ENCODE measurements around the gene LPO.

The LPO gene

DNA sequence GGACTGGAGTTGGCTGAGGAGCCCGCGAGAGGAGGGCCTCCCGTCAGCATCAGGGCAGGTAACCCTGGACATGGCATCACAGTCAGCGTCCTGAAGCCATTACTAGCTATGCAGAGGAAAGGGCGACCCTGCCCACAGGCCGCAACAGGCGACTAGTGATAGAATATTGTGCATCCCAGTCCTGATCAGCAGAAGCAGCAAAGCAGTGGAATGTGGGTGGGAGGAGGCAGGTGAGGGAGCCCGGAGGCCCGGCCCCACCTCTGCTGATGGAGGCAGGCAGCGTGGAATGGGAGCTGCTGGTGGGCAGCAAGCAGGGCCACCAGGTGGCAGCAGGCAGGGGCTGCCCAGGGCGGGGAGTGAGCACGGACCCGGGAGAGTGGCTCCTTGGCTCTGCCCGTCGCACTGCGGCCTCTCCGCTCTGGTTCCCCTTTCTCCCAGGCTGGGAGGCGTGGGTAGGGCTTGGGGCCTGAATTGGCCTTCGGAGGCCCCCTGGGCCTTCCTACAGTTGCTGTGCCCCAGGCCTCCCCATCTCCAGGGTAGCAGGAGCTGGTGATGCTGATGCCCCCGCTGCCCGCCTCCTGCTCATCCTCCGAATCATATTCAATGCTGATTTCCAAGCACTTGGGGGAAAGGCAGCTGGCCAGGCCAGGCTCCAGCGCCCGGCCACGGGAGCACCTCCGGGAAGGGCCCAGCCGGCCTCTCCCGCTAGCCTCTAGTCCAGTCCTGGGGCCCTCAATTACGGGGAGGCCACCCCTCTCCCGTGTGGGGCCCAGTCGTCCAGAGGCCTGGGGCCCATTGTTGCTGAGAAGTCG is 70.0 kb downstream of the LPO start:
- DNase-seq (ENCODE audit: low read depth) = no peak
- no peak overlapping the region for H3K4me3 ChIP-seq (ENCODE audit: low read depth, low read length)
- TF ChIP-seq, protein P1, sequence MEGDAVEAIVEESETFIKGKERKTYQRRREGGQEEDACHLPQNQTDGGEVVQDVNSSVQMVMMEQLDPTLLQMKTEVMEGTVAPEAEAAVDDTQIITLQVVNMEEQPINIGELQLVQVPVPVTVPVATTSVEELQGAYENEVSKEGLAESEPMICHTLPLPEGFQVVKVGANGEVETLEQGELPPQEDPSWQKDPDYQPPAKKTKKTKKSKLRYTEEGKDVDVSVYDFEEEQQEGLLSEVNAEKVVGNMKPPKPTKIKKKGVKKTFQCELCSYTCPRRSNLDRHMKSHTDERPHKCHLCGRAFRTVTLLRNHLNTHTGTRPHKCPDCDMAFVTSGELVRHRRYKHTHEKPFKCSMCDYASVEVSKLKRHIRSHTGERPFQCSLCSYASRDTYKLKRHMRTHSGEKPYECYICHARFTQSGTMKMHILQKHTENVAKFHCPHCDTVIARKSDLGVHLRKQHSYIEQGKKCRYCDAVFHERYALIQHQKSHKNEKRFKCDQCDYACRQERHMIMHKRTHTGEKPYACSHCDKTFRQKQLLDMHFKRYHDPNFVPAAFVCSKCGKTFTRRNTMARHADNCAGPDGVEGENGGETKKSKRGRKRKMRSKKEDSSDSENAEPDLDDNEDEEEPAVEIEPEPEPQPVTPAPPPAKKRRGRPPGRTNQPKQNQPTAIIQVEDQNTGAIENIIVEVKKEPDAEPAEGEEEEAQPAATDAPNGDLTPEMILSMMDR (IDR thresholded peaks at IDR 0.05; ENCODE audit: insufficient read depth, low read depth, low read length, missing control alignments) = no peak

DNA sequence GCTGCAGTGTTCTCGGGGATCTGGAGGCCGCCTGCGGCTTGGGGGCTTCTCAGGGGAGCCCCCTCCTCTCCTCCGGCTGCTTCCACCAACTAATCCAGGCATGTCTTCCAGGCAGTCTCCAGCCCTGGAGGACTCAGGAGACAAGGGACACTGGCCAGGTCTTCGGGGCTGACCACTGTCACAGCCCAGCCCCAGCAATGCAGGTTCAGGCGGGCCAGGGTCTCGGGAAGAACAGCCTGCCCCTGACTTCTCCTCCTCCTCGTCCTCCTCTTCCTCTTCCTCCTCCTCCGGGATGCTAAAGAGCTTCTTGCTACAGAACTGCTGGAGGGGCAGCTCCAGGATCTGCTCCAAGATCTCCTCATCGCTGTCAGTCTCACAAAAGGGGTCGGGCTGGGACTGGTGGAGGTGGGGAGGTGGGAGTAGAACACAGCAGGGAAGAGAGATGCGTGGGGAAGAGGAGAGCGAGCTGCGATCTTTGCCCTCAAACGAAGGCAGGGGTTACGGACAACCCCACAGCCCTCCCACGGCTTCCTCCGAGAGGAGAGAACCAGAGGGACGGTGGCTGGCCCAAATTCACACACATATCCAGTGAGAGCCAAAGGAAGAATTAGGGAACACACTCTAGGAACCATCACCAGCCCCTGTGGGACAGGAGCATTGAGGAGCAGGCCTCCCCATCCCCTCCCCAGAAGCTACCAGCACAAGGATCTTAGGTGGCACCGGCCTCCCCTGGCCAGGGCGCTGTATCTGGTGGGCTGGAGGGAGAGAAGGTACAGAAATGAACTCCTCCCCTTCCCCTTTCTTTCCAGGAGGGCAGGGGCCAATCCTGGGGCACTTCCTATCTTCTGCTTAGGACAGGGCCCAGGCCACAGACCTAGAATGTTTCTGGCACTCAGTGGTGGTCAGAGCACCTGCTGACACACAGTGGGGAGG is 70.9 kb downstream of the LPO start:
- DNase-seq (ENCODE audit: low read depth) = no peak
- H3K4me3 ChIP-seq (ENCODE audit: low read depth, low read length) = no peak overlapping the region

DNA sequence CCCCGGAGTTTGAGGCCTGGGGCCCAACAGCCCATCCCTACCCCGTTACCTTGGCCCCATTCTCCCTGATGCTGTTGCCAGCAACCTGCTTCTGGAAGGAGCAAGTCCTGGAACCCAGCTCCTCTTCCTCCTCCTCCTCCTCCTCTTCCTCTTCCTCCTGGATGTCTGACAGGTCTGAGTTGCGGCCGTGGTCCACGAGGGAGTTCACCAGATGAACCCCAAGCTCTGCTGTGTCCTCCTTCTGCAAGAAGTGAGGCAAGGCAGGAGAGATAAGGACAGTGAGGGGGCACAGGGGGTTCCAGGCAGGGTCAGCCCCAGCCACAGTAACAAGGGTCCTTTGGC is 71.5 kb downstream of the LPO start:
- no peak overlapping the region for H3K4me3 ChIP-seq (ENCODE audit: low read depth, low read length)
- DNase-seq (ENCODE audit: low read depth) = no peak
- TF ChIP-seq, protein P1 (IDR thresholded peaks at IDR 0.05; ENCODE audit: insufficient read depth, low read depth, low read length, missing control alignments) = no peak

More for the DNA sequence above, 70.9 kb downstream of the LPO start:
- TF ChIP-seq, protein P1 (IDR thresholded peaks at IDR 0.05; ENCODE audit: insufficient read depth, low read depth, low read length, missing control alignments) = no peak

DNA sequence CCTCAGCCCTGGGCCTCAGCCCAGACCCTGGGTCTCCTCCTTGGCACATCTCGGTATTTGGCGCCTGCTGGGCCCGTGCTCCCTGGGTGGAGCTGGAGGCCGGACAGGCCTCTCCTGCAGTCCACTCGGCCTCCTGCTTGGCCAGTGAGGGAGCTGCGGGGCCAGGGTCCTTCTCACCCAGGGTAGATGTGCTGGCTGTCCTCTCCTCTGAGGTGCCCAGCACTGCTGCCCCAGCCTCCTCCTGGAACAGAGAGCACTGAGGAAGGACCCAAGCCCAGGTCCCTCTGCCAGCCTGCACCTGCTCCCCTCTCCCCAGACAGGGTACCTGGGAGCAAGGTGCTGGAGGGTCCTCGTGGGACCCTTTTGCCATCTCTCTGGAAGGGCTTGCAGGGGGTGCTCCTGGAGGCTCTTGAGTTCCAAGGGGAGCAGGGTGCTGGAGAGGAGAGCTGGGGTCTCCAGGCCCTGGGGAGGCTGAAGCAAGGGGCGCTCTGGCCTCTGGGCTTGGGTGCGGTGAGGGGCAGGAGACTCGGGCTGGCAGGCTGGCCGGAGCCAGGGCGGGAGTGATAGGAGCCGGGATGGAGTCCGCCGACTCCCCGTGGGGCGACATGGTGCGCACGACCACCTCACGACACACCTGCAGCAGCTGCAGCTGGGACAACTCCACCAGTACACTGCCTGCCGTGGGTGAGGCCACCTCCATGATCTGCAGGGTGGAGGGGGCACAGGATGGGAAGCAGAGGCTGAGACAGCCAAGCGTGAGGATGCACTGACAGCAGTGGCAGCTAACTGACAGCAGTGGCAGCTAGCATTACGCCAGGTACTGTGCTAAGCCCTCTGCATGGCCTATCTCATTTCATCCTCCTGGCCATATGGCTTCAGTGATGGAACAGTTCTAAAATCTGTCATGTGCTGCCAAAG is 72.4 kb downstream of the LPO start:
- H3K4me3 ChIP-seq (ENCODE audit: low read depth, low read length) = no peak overlapping the region
- TF ChIP-seq, protein P1 (IDR thresholded peaks at IDR 0.05; ENCODE audit: insufficient read depth, low read depth, low read length, missing control alignments) = no peak
- DNase-seq (ENCODE audit: low read depth) = no peak

DNA sequence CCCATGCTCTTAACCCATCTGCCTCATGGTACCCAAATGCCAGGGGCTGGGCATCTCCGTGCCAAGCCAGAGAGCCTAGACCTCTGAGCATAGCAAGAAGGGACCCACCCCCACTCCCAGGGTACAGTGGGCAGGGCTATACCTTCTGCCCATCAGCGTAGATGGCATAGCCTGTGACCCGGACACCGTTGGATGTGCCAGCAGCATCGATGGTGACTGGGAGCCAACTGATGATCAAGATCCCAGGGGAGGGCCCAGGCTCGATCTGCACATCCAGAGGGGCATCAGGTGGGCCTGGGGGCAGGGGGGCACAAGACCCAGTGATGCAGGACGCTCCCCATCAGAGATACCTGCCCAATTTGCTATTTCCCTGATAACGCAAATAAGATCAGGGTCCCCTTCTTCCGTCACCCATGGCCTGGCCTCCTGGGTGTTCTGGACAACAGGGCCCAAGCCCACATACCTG is 73.1 kb downstream of the LPO start:
- no peak for DNase-seq (ENCODE audit: low read depth)
- TF ChIP-seq, protein P1 (IDR thresholded peaks at IDR 0.05; ENCODE audit: insufficient read depth, low read depth, low read length, missing control alignments) = no peak
- no peak overlapping the region for H3K4me3 ChIP-seq (ENCODE audit: low read depth, low read length)

DNA sequence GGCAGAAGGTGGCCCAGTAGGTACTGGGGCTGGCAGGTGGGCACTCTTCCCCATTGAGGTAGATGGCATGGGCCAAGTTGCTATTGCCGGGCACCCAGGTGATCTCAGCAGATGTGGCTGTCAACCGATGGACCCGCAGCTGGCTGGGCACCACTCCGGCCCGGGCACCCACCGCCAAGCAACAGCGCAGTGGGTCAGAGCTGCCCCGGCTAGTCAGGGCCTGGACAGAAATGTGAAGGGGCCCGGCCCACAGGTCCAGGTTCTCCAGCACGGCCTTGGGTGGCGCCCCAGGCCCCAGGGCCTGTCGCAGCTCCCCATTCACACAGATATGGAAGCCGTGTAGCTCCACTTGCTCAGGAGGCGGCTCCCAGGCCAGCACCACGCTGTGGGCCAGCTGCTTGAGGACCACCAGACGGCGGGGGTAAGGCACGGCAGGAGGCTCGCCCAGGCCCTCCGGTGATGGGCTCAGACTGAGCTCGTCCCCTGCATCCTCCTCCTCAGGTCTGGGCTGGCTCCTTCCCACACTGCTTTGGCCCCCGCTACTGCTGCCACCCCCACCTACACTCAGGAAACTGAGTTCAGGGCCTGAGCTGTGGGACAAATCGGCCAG is 73.7 kb downstream of the LPO start:
- DNase-seq (ENCODE audit: low read depth) = no peak
- H3K4me3 ChIP-seq (ENCODE audit: low read depth, low read length) = no peak overlapping the region
- TF ChIP-seq, protein P1 (IDR thresholded peaks at IDR 0.05; ENCODE audit: insufficient read depth, low read depth, low read length, missing control alignments) = no peak

Data from GM12865 (cell line).